ENCODE measurements around the gene MRPL36. TPM values are rescaled to one million over a fixed set of nuclear protein-coding genes. Genes with fewer than 3 reads are reported as not detected.

The MRPL36 gene
- total and polyA plus RNA-seq, 8 donors: 4.9 to 101 (median 72.8) TPM

Other genes with a start within 250 kb of the MRPL36 start
- 10 to 100 TPM in 4 of 5 donors, not detected in 1; 12.8 to 86.0 (median 39.7) TPM for gene NDUFS6, start 1.6 kb upstream of the MRPL36 start, total RNA-seq
- gene NDUFS6, start 1.6 kb upstream of the MRPL36 start, polyA plus RNA-seq: 10 to 100 TPM; 92.6 to 95.0 (median 93.3) TPM
- gene IRX4, start 83.1 kb upstream of the MRPL36 start, total RNA-seq: not detected
- gene IRX4, start 83.1 kb upstream of the MRPL36 start, polyA plus RNA-seq: 10 to 100 TPM in 1 of 3 donors, not detected in 2; 14.8 TPM